HG03469 (cell line): ENCODE results near the gene SHC1.

Experiments used
- ATAC-seq: cut with Tn5 transposase; IDR thresholded peaks from one replicate; pipeline ENCODE4 v1.9.1; 2021; ENCODE audit warnings: mild to moderate bottlenecking, moderate library complexity, moderate number of reproducible peaks; ENCODE audit not compliant: unreplicated experiment

Gene SHC1

DNA sequence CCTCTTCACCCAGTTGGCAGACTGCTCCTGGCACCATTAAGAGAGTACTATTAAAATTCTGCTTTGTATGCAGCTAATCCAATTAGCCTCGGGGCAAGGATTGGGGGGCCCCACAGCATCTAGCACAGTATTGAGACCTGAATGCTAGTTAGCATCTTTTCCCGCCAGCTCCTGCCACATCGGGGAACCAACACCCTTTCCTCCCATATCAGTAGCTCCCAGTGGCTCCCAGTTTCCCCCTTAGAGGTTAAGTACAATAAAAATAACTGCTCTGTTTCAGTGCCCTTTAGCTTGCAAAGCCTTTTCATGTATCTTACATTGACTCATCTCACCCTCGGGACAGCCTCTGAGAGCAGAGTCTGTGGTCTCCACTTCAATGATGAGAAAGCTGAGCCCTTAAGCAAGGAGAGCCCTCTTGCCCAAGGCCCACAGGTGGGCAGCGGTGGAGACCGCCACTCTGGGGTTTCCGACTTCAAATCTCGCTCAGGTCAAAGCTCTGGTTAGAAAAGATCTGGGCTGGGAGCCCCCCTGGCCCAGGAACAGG is 29.8 kb downstream of the SHC1 start:
- ATAC-seq = no peak

DNA sequence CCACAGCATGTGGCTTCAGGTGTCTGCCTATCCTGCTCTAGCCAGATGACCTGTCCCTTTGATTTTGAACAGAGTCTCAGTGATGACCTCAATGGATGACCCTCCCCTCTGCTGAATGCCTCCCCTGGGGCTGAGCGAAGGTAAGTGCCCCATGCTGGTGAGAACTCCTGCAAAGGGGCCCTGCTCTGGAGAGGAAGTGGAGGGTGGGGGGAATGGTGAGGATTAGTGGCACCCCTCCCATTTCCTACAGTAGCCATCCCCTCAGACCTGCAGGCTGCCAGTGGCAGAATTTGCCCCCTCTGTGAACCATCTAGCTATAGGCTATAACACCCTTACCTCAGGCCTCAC is 30.4 kb downstream of the SHC1 start:
- no peak for ATAC-seq

DNA sequence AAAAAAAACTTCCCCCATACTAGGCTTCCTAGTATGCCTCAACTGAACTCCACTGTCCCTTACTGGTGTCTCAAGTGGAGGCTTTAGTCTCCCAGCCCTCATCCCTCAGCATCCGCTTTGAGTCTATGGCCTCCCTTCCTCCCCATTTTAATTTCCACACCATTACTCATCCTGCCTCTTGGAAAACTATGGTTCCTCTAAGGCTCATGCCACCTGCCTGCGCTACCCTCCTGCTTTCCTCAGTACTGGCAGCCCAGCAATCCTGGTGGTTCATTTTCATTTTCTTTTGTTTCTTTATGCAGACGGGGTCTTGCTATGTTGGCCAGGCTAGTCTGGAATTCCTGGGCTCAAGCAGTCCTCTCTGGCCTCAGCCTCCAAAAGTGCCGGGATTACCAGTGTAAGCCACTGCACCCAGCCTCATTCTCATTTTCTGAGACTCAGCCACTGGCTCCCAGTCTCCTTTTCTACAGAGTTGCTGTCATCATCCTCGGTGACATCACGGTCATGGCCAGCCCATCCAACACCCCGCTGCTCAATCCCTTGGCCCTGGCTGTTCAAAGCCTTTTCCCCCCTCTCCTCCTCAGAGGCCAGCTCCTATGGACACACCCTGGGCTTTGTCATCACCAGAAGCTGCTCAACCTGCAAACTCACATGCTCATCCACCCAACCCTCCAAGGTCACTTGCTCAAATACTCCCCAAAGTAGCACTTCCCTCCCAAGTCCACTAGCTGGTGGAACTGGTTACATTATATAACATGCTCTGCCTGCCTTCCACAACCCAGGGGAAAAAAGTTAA is 31.7 kb downstream of the SHC1 start:
- ATAC-seq = no peak

DNA sequence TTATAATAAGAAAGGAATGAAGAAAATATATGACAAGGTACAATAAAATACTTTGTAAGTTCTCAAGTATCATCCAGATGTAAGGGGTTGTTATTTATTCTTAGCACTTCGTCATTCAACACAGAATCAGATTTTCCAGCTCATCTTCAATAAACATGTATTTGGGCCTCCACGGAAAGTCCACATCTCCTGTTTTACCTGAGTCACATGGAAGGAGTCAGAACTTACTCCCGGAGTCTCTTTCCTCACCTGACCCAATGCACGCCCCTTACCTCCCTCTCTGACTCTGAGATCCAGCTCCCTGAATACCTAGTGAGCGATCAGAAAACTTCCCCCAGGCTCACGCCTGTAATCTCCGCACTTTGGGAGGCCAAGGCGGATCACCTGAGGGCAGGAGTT is 32.6 kb downstream of the SHC1 start:
- ATAC-seq = no peak

DNA sequence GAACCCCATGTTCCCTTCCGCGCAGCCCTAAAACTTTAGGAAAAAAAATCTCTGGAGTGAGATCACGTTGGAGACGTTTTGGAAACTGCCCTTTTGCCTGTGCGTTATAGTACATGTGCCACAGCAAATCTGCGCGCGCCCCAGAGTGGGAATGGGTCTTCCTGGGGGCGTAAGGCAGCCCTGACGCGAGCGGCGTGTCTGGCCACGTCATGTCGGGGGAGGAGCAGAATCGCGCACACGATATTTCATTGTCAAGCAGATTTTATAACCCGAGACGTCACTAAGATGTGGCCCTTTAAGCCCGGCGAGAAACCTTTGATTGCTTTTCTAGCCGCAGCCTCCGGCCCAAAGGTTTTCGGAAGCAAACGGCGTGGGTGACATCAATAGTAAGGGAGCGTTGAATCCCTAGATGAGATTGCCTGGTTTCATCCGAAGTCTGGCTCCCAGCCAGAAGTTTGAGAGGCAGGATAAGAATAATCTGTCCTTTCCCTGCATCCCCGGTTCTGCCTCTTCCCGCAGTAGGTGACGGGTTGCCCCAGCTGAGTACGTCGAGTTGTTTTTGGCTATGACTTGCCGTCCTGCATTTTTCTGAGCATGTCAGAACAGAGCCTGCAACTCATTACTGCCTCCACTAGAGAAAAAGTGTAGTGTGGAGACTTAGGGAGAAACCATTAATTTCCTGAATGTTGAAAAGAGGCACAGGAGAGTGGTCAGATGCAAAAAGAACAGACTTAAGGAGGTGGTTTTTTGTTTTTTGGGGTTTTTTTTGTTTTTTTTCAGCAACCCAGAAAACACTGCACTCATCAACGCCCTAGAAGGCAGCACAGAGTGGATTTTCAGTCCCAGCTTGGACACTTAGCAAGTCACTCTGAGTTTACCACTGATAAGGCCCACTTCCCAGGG is 33.2 kb downstream of the SHC1 start:
- peak; percentile 27 for ATAC-seq

DNA sequence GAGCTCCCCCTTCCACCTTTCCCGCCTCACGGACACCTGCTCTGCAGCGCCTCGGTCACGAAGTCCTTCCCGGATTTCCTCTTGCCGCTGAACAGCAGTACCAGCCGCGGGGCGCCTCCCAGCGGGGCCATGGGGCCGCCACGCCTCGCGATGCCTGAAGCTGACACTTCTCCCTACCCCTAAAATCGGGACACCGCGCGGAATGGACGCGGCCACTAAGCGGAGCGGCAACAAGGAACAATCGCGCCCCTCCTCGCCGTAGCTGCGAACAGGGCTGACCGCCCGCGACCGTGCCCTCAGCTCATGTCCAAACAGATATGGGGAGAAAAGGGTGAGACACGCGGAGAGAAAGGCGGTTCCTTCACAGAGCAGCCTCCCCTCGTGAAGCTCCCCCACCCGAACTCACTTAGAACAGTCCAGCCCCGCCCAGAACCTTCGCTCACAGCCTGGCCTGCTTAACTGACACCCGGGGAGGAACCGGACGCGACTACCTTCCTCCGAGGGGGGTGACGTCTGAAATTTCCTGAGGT is 33.9 kb downstream of the SHC1 start, which contains the start of gene PMVK:
Gene PMVK, minus strand, starts transcription at position 165 of the 530 bp plus-strand sequence. Its CDS starts 34 bp downstream, at position 131.
- peak; percentile 36 for ATAC-seq

DNA sequence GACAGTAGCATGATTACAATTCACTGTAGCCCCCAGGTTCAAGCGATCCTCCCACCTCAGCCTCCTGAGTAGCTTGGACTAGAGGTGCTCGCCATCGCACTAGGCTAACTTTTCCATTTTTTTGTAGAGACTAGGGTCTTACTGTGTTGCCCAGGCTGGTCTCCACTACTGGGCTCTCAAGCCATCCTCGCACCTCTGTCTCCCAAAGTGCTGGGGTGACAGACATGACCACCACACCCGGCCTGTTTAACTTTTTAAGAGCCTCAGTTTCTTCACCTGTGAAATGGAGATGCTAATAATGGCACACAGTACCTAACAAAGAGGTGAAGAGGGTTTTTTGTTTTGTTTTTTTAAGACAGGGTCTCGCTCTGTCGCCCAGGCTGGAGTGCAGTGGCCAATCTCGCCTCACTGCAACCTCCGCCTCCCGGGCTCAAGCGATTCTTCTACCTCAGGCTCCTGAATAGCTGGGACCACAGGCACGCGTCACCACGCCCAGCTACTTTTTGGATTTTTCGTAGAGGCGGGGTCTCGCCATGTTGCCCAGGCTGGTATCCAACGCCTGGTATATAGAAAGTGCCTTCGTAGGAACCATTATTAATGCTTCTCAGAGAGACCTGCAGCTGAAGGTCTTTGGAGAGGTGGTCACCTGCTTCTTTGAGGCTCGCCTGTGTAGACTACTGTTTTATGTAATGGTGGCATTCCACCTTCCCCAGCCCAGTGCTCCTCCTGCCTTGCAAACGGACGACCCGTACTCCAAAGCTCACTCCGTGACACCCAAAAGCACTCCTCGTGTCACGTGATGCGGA is 34.6 kb downstream of the SHC1 start:
- ATAC-seq = no peak

DNA sequence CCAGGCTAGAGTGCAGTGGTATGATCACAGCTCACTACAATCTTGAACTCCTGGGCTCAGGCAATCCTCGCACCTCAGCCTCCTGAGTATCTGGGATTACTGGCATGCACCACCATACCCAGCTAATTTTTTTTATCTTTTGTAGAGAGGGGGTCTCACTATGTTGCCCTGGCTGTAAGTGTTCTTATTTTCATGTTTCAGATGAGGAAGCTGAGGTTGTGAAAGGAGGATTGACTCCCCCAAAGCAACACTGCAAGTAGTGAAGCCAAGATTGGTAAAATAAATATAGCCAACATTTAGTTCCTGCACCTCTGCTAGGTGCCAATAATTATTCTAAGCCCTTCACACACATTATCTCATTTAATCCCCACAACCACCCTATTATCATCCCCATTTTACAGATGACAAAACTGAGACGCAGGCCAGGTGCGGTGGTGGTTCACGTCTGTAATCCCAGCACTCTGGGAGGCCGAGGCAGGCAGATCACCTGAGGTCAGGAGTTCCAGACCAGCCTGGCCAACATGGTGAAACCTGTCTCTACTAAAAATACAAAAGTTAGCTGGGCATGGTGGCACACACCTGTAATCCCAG is 36.1 kb downstream of the SHC1 start:
- ATAC-seq = no peak

DNA sequence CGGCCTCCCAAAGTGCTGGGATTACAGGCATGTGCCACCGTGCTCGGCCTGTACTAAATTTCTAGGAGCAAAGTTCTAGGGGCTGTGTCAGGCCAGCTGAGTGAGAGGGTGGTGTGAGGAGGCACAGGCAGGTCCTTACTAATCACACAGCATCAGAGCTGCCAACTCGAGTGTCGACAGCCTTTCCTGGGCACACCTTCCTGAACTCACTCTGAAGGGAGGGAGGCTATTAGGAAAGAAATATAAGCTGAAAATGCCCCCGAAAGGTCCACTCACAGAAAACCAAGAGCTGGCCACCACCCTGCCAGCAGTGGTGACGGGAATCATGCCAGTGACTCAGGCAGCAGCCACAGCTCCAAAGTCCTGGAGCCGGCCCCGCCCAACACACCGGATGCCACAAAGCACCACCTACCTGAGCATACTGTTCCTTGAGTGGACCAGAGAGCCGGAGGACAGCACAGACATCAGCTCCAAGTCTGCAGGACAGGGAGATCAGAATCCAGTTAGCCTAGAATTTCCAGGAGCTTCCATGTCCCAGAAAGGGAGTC is 38.5 kb downstream of the SHC1 start:
- no peak for ATAC-seq

DNA sequence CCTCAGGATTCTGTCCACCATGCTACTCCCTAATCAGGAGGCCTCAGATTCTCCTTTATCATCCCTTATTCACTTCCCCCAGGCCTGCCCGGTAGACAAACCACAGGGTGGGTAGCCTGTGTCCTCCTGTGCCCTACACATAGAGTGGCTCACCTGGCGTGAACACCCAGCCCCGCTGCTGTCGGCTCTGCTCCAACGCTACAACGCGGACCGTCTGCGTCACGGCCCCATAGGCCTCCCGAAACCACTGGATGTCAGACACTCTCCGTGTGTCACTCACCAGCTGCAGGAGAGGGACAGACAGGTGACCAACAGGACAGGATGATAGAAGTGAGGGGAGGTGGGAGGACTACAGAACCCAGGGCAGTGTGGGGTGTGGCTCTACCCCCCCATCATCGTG is 44.3 kb downstream of the SHC1 start:
- ATAC-seq = no peak

DNA sequence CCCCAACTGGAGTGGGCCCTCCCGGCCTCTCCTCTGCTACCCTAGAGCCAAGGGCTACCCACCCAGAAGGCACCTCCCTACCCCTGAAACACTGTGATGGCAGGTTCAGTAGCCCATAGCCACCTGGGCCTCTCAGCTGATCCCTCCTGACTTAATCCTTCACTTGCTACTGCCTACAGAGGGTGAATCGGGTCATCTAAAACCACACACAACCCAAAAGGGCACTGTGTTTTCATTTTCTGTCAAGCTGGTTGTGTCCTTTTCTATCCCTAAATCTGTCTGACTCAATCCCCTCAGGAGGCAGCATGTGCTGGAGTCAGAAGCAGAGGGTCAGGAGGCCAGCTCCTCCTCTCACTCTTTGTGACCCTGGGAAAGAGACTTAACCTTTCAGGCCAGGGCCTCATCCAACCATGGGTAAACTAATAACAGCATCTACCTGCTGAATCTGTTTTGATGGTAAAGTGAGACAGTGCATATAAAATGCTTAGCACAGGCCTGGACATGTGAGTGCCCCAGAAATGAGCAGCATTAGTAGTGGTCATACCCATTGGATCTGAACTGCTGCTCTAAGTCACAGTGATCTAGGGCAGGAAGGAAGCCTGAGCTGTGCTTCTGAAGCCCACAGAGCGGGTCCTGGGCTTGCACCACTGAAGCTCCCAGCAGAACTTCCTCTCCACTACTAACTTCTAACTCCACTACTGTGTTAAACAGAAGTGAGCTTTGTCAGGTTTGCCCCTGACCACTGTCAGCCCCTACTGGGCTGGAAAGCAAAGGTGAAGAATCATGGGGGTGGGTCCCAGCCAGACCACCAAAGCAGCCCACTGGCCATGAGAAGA is 45.0 kb downstream of the SHC1 start:
- ATAC-seq = no peak

DNA sequence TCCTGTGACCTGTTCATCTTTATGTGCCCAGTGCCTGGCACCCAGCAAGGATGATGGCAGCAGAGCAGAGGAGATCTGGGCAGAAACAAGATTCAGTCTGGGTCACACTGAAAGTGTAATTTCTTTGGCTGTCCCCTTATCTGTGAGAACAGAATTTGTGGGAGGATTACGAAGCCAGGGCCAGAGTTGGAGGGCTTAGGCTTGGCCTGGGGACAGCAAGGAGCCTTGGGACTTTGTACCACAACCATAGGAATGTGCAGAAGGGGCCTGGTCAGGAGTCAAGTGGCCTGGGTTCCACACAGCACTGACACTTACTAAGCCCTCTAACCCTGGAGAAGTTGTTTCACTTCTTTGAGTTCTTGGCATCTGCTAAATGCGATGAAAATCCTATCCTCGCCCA is 46.9 kb downstream of the SHC1 start:
- no peak for ATAC-seq

DNA sequence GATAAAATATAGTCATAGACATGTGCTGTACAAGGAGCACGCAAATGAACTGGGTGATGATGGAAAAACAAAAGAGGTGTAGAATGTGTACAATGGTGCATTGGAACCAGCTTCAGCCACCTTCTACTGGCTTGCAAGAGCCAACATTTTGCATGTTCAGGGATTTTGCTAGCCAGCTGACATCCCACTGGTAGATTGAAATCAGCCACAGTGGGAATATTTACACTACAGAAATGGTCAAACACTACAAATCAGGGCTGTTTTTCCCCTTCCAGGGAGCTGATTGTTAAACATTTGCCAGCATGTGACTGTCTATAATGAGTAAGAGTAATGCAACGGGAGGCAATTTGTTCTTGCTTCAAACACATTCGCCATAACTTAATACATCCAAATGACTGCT is 57.3 kb downstream of the SHC1 start:
- ATAC-seq = no peak

DNA sequence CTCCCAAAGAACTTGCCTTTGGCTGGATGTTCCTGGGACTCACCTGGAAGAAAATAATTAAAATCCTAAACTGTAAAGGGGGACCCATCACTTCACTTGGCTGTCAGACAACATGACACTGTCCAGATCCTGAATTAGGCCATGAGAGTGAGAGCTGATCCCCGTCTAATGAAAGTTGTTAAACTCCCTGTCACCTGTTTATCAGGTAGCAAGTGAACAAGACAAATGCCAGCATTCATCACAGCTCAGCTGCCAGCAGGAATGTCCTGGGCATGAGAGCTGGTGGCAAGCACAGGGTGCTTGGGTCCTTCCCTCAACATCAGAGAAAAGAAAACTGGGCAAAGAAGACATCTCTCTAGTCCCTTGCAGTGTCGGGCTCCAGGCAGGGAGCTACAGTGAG is 57.8 kb downstream of the SHC1 start:
- no peak for ATAC-seq
